Measurements from ENCODE around the gene EEIG2. TPM values are rescaled to one million over a fixed set of nuclear protein-coding genes. Genes with fewer than 3 reads are reported as not detected.
"Not testable (repeated sequence)": the region's sequence is repeated elsewhere in the genome, so short reads cannot be mapped to it uniquely, and the experiment has no call there.

Gene EEIG2
- total RNA-seq, 1 donor = 23.7 TPM

DNA sequence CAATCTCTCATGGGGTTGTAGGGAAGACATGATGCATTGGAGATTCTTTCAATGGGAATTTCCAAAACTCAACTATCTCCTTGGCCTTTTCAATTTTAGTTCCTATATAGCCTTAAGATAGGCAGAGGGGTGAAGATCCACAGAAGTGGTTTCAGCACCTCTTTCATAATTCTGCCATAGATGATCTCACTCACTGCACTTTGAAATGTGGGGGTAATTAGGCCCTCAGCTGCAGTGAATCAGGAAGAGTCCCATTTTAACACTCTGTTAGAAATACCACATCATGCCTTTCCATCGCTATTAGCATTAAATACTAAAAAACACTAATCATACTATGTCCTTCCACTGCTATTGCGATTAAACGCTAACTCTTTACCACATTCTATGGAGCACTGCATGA is 25.1 kb upstream of the EEIG2 start:
- TF ChIP-seq, protein P1, sequence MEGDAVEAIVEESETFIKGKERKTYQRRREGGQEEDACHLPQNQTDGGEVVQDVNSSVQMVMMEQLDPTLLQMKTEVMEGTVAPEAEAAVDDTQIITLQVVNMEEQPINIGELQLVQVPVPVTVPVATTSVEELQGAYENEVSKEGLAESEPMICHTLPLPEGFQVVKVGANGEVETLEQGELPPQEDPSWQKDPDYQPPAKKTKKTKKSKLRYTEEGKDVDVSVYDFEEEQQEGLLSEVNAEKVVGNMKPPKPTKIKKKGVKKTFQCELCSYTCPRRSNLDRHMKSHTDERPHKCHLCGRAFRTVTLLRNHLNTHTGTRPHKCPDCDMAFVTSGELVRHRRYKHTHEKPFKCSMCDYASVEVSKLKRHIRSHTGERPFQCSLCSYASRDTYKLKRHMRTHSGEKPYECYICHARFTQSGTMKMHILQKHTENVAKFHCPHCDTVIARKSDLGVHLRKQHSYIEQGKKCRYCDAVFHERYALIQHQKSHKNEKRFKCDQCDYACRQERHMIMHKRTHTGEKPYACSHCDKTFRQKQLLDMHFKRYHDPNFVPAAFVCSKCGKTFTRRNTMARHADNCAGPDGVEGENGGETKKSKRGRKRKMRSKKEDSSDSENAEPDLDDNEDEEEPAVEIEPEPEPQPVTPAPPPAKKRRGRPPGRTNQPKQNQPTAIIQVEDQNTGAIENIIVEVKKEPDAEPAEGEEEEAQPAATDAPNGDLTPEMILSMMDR (IDR thresholded peaks at IDR 0.05; ENCODE audit: insufficient read depth, low read depth, low read length) = no peak
- no peak for DNase-seq (ENCODE audit: low read depth)
- H3K4me3 ChIP-seq (ENCODE audit: low read depth, low read length) = no peak overlapping the region

DNA sequence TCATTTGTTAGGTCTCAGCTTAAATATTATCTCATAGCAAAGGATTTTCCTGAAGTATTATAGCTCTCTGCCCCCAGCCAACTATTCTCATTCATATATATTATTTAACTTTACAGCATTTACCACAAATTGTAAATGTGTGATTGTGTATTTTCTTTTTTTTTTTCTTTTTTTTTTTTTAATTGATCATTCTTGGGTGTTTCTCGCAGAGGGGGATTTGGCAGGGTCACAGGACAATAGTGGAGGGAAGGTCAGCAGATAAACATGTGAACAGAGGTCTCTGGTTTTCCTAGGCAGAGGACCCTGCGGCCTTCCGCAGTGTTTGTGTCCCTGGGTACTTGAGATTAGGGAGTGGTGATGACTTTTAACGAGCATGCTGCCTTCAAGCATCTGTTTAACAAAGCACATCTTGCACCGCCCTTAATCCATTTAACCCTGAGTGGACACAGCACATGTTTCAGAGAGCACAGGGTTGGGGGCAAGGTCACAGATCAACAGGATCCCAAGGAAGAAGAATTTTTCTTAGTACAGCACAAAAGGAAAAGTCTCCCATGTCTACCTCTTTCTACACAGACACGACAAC is 24.5 kb upstream of the EEIG2 start:
- not testable (repeated sequence) for H3K4me3 ChIP-seq (ENCODE audit: low read depth, low read length); DNase-seq (ENCODE audit: low read depth)

DNA sequence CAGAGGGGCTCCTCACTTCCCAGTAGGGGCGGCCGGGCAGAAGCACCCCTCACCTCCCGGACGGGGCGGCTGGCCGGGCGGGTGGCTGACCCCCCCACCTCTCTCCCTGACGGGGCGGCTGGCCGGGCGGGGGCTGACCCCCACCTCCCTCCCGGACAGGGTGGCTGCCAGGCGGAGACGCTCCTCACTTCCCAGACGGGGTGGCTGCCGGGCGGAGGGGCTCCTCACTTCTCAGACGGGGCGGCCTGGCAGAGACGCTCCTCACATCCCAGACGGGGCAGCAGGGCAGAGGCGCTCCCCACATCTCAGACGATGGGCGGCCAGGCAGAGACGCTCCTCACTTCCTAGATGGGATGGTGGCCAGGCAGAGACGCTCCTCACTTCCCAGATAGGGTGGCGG is 23.9 kb upstream of the EEIG2 start:
- H3K4me3 ChIP-seq (ENCODE audit: low read depth, low read length); DNase-seq (ENCODE audit: low read depth): not testable (repeated sequence)

DNA sequence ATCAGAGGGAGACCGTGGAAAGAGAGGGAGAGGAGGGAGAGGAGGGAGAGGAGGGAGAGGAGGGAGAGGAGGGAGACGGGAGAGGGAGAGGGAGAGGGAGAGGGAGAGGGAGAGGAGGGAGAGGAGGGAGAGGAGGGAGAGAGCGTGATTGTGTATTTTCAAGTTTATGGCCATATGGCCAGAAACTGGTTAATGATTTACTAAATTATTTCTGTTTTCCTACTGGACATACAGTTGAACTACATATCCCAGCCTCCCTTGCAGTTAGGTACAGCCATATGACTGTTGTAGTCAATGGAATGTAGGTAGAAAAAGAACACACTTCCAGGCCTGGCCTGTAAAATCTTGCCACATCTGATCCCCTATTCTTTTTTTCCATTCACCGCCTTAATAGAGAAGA is 23.1 kb upstream of the EEIG2 start:
- not testable (repeated sequence) for DNase-seq (ENCODE audit: low read depth); H3K4me3 ChIP-seq (ENCODE audit: low read depth, low read length)

DNA sequence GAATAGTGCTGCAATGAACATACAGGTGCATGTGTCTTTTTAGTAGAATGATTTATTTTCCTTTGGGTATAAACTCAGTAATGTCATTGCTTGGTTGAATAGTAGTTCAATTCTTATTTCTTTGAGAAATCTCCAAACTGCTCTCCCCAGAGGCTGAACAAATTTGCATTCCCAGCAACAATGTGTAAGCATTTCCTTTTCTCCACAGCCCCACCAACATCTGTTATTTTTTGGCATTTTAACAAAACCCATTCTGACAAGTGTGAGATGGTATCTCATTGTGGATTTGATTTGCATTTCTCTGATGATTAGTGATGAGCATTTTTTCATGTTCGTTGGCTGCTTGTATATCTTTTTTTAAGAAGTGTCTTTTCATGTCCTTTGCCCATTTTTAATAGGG is 21.9 kb upstream of the EEIG2 start:
- no peak for DNase-seq (ENCODE audit: low read depth)
- TF ChIP-seq, protein P1 (IDR thresholded peaks at IDR 0.05; ENCODE audit: insufficient read depth, low read depth, low read length) = no peak
- no peak overlapping the region for H3K4me3 ChIP-seq (ENCODE audit: low read depth, low read length)

DNA sequence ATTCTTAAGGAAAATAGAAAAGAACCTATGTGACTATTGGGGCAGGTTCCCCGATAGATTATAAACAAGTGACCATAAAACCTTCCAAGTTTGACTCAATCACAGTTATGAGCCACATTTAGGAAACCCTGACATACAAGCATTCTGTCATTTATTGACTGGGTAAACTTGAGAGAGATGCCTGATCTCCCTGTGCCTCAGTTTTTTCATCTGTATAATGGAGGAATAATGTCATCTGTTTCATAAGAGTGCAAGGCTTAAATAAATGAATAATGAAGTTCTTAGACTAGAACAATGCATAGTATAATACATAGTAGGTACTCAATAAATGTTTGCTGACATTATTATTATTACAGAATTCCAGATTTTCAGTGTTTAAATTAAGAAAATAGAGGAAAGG is 18.9 kb upstream of the EEIG2 start:
- TF ChIP-seq, protein P1 (IDR thresholded peaks at IDR 0.05; ENCODE audit: insufficient read depth, low read depth, low read length) = no peak
- H3K4me3 ChIP-seq (ENCODE audit: low read depth, low read length) = no peak overlapping the region
- DNase-seq (ENCODE audit: low read depth) = no peak

DNA sequence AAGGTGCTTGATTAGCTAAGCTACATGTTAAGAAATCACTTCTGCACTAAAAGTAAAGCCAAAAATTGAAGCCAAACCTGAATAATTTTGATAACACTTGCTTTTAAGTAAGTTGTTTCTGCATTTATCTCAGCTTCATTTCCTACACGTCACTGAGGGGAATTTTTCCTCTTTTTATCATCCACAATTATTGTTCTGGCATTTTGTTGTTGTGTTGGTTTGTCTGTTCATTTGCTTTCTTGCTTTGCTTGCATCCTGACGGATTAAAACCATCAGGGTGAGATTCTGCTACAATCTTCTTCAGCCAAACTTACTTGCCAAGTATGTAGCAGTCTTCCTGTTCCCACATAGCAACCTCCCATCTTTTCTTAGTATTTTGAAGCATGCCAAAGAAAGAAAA is 18.0 kb upstream of the EEIG2 start:
- no peak overlapping the region for H3K4me3 ChIP-seq (ENCODE audit: low read depth, low read length)
- DNase-seq (ENCODE audit: low read depth) = no peak
- TF ChIP-seq, protein P1 (IDR thresholded peaks at IDR 0.05; ENCODE audit: insufficient read depth, low read depth, low read length) = no peak

DNA sequence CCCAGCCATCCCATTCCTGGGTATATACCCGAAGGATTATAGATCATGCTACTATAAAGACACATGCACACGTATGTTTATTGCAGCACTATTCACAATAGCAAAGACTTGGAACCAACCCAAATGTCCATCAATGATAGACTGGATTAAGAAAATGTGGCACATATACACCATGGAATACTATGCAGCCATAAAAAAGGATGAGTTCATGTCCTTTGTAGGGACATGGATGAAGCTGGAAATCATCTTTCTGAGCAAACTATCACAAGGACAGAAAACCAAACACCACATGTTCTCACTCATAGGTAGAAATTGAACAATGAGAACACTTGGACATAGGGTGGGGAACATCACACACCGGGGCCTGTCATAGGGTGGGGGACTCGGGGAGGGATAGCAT is 12.4 kb upstream of the EEIG2 start:
- H3K4me3 ChIP-seq (ENCODE audit: low read depth, low read length); DNase-seq (ENCODE audit: low read depth): not testable (repeated sequence)

DNA sequence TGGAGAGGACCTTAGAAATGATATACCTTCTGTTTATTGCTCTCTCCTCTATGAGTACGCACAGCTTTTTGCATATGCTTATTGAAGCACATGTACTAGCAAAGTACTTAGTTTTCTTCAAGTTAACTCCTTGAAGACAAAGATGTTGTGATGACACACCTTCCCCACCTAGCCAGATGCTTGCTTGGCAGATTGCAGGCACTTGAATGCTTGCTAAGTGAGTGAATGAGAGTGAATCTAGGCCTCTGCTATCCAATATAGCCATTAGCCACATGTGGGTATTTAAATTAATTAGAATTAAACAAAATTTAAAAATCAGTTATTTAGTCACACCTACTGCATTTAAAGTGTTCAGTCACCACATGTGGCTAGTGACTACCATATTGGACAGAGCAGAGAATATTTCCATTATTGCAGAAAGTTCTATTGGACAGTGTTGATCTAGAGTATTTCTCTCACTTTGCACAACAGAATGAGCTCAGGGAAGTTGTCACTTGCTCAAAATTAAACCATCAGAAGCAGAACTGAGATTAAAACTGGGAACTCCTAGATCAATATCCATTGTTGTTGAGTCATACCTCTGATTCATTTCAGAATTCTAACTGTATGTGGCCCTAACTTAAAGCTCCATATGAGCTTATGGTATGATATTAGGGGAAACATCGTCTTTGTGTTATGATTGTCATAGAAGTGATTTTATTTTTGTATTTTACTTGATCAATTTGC is 8.6 kb upstream of the EEIG2 start:
- no peak overlapping the region for H3K4me3 ChIP-seq (ENCODE audit: low read depth, low read length)
- no peak for DNase-seq (ENCODE audit: low read depth)
- TF ChIP-seq, protein P1 (IDR thresholded peaks at IDR 0.05; ENCODE audit: insufficient read depth, low read depth, low read length) = no peak

Measured in fibroblast of villous mesenchyme (primary cell).